ENCODE data around the gene DMD.

The DMD gene

GRCh38 chrX:32987142-32987541 lies 224.2 kb downstream of the DMD start:
- no peak for DNase-seq (ENCODE audit: low read depth)
- TF ChIP-seq CTCF (conservative IDR thresholded peaks at IDR 0.05; ENCODE audit: control insufficient read depth, insufficient read depth, low read depth, low read length): no peak
- no peak overlapping the region for H3K4me3 ChIP-seq (ENCODE audit: control insufficient read depth, low read depth, low read length)

GRCh38 chrX:32985544-32985943 lies 225.8 kb downstream of the DMD start:
- TF ChIP-seq CTCF (conservative IDR thresholded peaks at IDR 0.05; ENCODE audit: control insufficient read depth, insufficient read depth, low read depth, low read length): no peak
- H3K4me3 ChIP-seq (ENCODE audit: control insufficient read depth, low read depth, low read length): no peak overlapping the region
- DNase-seq (ENCODE audit: low read depth): no peak

- TF ChIP-seq CTCF (conservative IDR thresholded peaks at IDR 0.05; ENCODE audit: control insufficient read depth, insufficient read depth, low read depth, low read length): no peak
- no peak for DNase-seq (ENCODE audit: low read depth)
- H3K4me3 ChIP-seq (ENCODE audit: control insufficient read depth, low read depth, low read length): no peak overlapping the region
Measured at GRCh38 chrX:32966821-32967355, 244.5 kb downstream of the DMD start.

- no peak for DNase-seq (ENCODE audit: low read depth)
- H3K4me3 ChIP-seq (ENCODE audit: control insufficient read depth, low read depth, low read length): no peak overlapping the region
- no peak for TF ChIP-seq CTCF (conservative IDR thresholded peaks at IDR 0.05; ENCODE audit: control insufficient read depth, insufficient read depth, low read depth, low read length)
Measured at GRCh38 chrX:32954125-32954524, 257.2 kb downstream of the DMD start.

GRCh38 chrX:32948130-32948529 lies 263.2 kb downstream of the DMD start:
- H3K4me3 ChIP-seq (ENCODE audit: control insufficient read depth, low read depth, low read length): no peak overlapping the region
- TF ChIP-seq CTCF (conservative IDR thresholded peaks at IDR 0.05; ENCODE audit: control insufficient read depth, insufficient read depth, low read depth, low read length): no peak
- no peak for DNase-seq (ENCODE audit: low read depth)

GRCh38 chrX:32937043-32937442 lies 274.3 kb downstream of the DMD start:
- no peak for TF ChIP-seq CTCF (conservative IDR thresholded peaks at IDR 0.05; ENCODE audit: control insufficient read depth, insufficient read depth, low read depth, low read length)
- no peak for DNase-seq (ENCODE audit: low read depth)
- H3K4me3 ChIP-seq (ENCODE audit: control insufficient read depth, low read depth, low read length): no peak overlapping the region

- H3K4me3 ChIP-seq (ENCODE audit: control insufficient read depth, low read depth, low read length): no peak overlapping the region
- TF ChIP-seq CTCF (conservative IDR thresholded peaks at IDR 0.05; ENCODE audit: control insufficient read depth, insufficient read depth, low read depth, low read length): no peak
- DNase-seq (ENCODE audit: low read depth): no peak
Measured at GRCh38 chrX:32933548-32933947, 277.8 kb downstream of the DMD start.

All from fibroblast of mammary gland (primary cell).